ENCODE results near the gene GPR17. TPM values are rescaled to one million over a fixed set of nuclear protein-coding genes. Genes with fewer than 3 reads are reported as not detected.

The GPR17 gene
- total and polyA plus RNA-seq, 2 donors (not counting 1 experiment from before 2014, with no cell fraction given), result not detected

DNA sequence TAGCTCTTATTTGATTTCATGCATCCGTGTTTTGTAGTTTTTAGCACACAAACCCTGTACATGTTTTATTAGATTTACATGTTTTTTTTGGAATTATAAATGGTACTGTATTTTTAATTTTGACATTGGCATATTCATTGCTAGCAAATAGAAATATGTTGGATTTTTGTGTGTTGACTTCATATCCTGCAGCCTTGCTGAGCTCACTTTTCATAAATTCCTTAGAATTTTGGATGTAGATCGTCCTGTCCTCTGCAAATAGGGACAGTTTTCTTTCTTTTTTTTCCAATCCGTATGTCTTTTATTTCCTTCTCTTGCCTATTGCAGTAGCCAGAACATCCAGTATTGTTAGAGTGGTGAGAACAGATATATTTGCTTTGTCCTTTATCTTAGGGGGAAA, 46.7 kb upstream of the GPR17 start:
- no peak overlapping the region for H3K9ac ChIP-seq (ENCODE audit: insufficient read depth, low read length)
- H3K79me2 ChIP-seq (ENCODE audit: control insufficient read depth, insufficient read depth, low read length), result no peaks in the 10 kb centered on the region
- no peak for TF ChIP-seq EZH2 (IDR thresholded peaks at IDR 0.05; ENCODE audit: low read length, missing control alignments)
- TF ChIP-seq, protein P1, sequence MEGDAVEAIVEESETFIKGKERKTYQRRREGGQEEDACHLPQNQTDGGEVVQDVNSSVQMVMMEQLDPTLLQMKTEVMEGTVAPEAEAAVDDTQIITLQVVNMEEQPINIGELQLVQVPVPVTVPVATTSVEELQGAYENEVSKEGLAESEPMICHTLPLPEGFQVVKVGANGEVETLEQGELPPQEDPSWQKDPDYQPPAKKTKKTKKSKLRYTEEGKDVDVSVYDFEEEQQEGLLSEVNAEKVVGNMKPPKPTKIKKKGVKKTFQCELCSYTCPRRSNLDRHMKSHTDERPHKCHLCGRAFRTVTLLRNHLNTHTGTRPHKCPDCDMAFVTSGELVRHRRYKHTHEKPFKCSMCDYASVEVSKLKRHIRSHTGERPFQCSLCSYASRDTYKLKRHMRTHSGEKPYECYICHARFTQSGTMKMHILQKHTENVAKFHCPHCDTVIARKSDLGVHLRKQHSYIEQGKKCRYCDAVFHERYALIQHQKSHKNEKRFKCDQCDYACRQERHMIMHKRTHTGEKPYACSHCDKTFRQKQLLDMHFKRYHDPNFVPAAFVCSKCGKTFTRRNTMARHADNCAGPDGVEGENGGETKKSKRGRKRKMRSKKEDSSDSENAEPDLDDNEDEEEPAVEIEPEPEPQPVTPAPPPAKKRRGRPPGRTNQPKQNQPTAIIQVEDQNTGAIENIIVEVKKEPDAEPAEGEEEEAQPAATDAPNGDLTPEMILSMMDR (conservative IDR thresholded peaks at IDR 0.05 in 1 of 2, IDR thresholded peaks at IDR 0.05 in 1 of 2; ENCODE audit: low read depth in 1 of 2, low read length in 2 of 2), result no peak
- H3K27ac ChIP-seq (ENCODE audit: insufficient read depth, low read length), result no peak overlapping the region
- no peak for DNase-seq (ENCODE audit: low read depth in 2 of 2)
- H3K4me1 ChIP-seq (ENCODE audit: control insufficient read depth, extremely low read depth, insufficient read depth, low read length), result no peaks in the 10 kb centered on the region
- no peaks in the 10 kb centered on the region for H3K27me3 ChIP-seq (ENCODE audit: control insufficient read depth, insufficient read depth, low read length)
- no peak overlapping the region for H3K4me3 ChIP-seq (replicated peaks in 1 of 4; ENCODE audit: control extremely low read depth in 1 of 4, insufficient read depth in 1 of 4, low read depth in 3 of 4, low read length in 4 of 4)
- no peak overlapping the region for H2AFZ ChIP-seq (ENCODE audit: low read length)
- no peaks in the 10 kb centered on the region for H4K20me1 ChIP-seq (ENCODE audit: control insufficient read depth, extremely low read depth, insufficient read depth, low read length)
- H3K9me3 ChIP-seq (ENCODE audit: control insufficient read depth, insufficient read depth, low read depth, low read length), result no peaks in the 10 kb centered on the region
- H3K4me2 ChIP-seq (ENCODE audit: extremely low read depth, insufficient read depth, low read length), result no peak overlapping the region
- H3K36me3 ChIP-seq (ENCODE audit: control insufficient read depth, insufficient read depth, low read length), result no peaks in the 10 kb centered on the region

DNA sequence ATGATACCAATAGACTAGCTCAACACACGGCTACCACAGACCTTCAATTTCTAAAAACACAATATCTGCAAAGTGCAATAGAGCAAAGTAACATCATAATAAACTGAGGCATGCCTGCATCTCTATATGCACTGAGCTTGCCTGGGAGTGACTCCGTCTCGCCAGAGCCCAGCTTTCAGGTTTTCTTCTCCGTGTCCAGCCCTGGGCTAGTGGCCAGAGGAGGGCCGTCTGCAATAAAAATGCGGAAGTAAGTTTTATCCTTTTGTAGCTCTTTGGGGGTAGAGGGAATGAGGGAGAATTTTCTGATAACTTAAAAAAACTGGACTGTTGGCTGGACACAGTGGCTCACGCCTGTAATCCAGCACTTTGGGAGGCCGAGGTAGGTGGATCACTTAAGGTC, 41.0 kb upstream of the GPR17 start:
- H3K9ac ChIP-seq (ENCODE audit: insufficient read depth, low read length), result no peak overlapping the region
- no peak overlapping the region for H2AFZ ChIP-seq (ENCODE audit: low read length)
- H4K20me1 ChIP-seq (ENCODE audit: control insufficient read depth, extremely low read depth, insufficient read depth, low read length), result no peaks in the 10 kb centered on the region
- no peak overlapping the region for H3K4me2 ChIP-seq (ENCODE audit: extremely low read depth, insufficient read depth, low read length)
- no peak overlapping the region for H3K27ac ChIP-seq (ENCODE audit: insufficient read depth, low read length)
- no peak for DNase-seq (ENCODE audit: low read depth in 2 of 2)
- TF ChIP-seq EZH2 (IDR thresholded peaks at IDR 0.05; ENCODE audit: low read length, missing control alignments), result no peak
- TF ChIP-seq, protein P1 (conservative IDR thresholded peaks at IDR 0.05 in 1 of 2, IDR thresholded peaks at IDR 0.05 in 1 of 2; ENCODE audit: low read depth in 1 of 2, low read length in 2 of 2), result no peak
- no peaks in the 10 kb centered on the region for H3K9me3 ChIP-seq (ENCODE audit: control insufficient read depth, insufficient read depth, low read depth, low read length)
- no peaks in the 10 kb centered on the region for H3K27me3 ChIP-seq (ENCODE audit: control insufficient read depth, insufficient read depth, low read length)
- no peaks in the 10 kb centered on the region for H3K79me2 ChIP-seq (ENCODE audit: control insufficient read depth, insufficient read depth, low read length)
- H3K4me1 ChIP-seq (ENCODE audit: control insufficient read depth, extremely low read depth, insufficient read depth, low read length), result no peaks in the 10 kb centered on the region
- no peaks in the 10 kb centered on the region for H3K36me3 ChIP-seq (ENCODE audit: control insufficient read depth, insufficient read depth, low read length)
- H3K4me3 ChIP-seq (replicated peaks in 1 of 4; ENCODE audit: control extremely low read depth in 1 of 4, insufficient read depth in 1 of 4, low read depth in 3 of 4, low read length in 4 of 4), result no peak overlapping the region

DNA sequence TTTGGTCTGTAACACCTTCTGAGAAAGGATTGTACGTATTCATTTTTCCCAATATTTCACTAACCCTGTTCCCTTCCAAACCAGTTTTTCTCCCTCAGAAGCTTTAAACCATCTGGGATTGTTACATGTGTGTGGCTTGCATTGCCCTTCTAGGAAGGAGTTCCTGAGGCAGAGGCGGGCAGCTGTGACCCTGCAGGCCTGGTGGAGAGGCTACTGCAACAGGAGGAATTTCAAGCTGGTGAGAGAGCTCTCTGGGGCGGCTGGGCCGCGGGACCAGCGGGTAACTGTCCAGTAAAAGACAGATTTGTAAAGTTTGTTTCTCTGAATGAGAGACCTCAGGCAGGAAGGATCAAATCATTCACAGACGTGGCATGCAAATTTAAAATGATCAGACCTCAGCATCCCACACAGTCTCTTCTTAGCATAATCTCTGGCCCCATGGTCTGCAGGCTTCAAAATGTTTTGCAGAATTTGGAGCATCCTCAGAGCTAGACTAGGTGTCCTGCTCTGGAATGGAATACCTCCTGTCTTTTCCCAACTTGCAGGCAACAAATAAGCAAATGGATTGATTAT, 40.2 kb upstream of the GPR17 start:
- H3K27ac ChIP-seq (ENCODE audit: insufficient read depth, low read length), result no peak overlapping the region
- no peak for DNase-seq (ENCODE audit: low read depth in 2 of 2)
- no peak overlapping the region for H3K4me3 ChIP-seq (replicated peaks in 1 of 4; ENCODE audit: control extremely low read depth in 1 of 4, insufficient read depth in 1 of 4, low read depth in 3 of 4, low read length in 4 of 4)
- H3K27me3 ChIP-seq (ENCODE audit: control insufficient read depth, insufficient read depth, low read length), result no peaks in the 10 kb centered on the region
- no peaks in the 10 kb centered on the region for H3K36me3 ChIP-seq (ENCODE audit: control insufficient read depth, insufficient read depth, low read length)
- H3K79me2 ChIP-seq (ENCODE audit: control insufficient read depth, insufficient read depth, low read length), result no peaks in the 10 kb centered on the region
- no peaks in the 10 kb centered on the region for H3K9me3 ChIP-seq (ENCODE audit: control insufficient read depth, insufficient read depth, low read depth, low read length)
- H3K4me2 ChIP-seq (ENCODE audit: extremely low read depth, insufficient read depth, low read length), result no peak overlapping the region
- no peak overlapping the region for H3K9ac ChIP-seq (ENCODE audit: insufficient read depth, low read length)
- H4K20me1 ChIP-seq (ENCODE audit: control insufficient read depth, extremely low read depth, insufficient read depth, low read length), result no peaks in the 10 kb centered on the region
- TF ChIP-seq, protein P1 (conservative IDR thresholded peaks at IDR 0.05 in 1 of 2, IDR thresholded peaks at IDR 0.05 in 1 of 2; ENCODE audit: low read depth in 1 of 2, low read length in 2 of 2), result no peak
- no peak for TF ChIP-seq EZH2 (IDR thresholded peaks at IDR 0.05; ENCODE audit: low read length, missing control alignments)
- H2AFZ ChIP-seq (ENCODE audit: low read length), result no peak overlapping the region
- no peaks in the 10 kb centered on the region for H3K4me1 ChIP-seq (ENCODE audit: control insufficient read depth, extremely low read depth, insufficient read depth, low read length)
